Transverse colon (tissue), 4 donors: ENCODE measurements around the gene KRTAP4-4. TPM values are rescaled to one million over a fixed set of nuclear protein-coding genes. Genes with fewer than 3 reads are reported as not detected.
"Not testable (repeated sequence)": the region's sequence is repeated elsewhere in the genome, so short reads cannot be mapped to it uniquely, and the experiment has no call there.

ENCODE experiments used
- DNase-seq: peaks from one replicate; pipeline ENCODE4 v3.0.0-alpha.2; 2019
- H3K27ac ChIP-seq, 4 donors: fragments of 200-600 bp; sonication (generic); 2 replicates each; pipeline ENCODE4 v1.5.1; 2016 to 2018; ENCODE audit warnings: inconsistent platforms in 4 of 4
- H3K27me3 ChIP-seq: fragments of 200-600 bp; sonication (generic); 2 replicates; pipeline ENCODE4 v1.5.1; 2017; ENCODE audit warnings: inconsistent platforms
- H3K36me3 ChIP-seq, 4 donors: fragments of 200-600 bp; sonication (generic); 2 replicates each; pipeline ENCODE4 v1.5.1; 2017 to 2019; ENCODE audit warnings: inconsistent platforms in 4 of 4
- H3K4me1 ChIP-seq, 4 donors: fragments of 200-600 bp; sonication (generic); 2 replicates each; pipeline ENCODE4 v1.5.1; 2017 to 2020; ENCODE audit warnings: inconsistent platforms in 4 of 4
- H3K4me3 ChIP-seq, 4 donors: fragments of 200-600 bp; sonication (generic); 1 replicate in 1 of 4; 2 replicates in 3 of 4; pipeline versions ENCODE4 v1.5.1 to v1.6.1; 2017 to 2019; ENCODE audit warnings: inconsistent platforms in 4 of 4
- H3K9me3 ChIP-seq, 2 donors: fragments of 200-600 bp; sonication (generic); 2 replicates each; pipeline ENCODE4 v1.5.1; 2017 to 2019; ENCODE audit warnings: inconsistent platforms in 2 of 2
- CTCF ChIP-seq, 5 experiments: fragments of 200-600 bp in 3 of 5; fragments of 450-650 bp in 2 of 5; sonication (generic) in 3 of 5; IDR thresholded peaks; 1 replicate in 2 of 5; 2 replicates in 3 of 5; pipeline ENCODE4 v1.5.1; 2016 to 2017; ENCODE audit warnings: antibody characterized with exemption in 5 of 5, inconsistent platforms in 3 of 5, mild to moderate bottlenecking in 2 of 5, moderate library complexity in 1 of 5
- EP300 ChIP-seq: sonication (generic); formaldehyde crosslinking; IDR thresholded peaks from one replicate; pipeline ENCODE4 v1.6.1; 2017; ENCODE audit warnings: antibody characterized with exemption, low read depth
- POLR2A ChIP-seq: fragments of 450-650 bp; IDR thresholded peaks from one replicate; pipeline ENCODE4 v1.6.1; 2016; ENCODE audit warnings: antibody characterized with exemption, mild to moderate bottlenecking, moderate library complexity
- POLR2AphosphoS5 ChIP-seq, 3 donors: sonication (generic); formaldehyde crosslinking; IDR thresholded peaks; one replicate each; pipeline ENCODE4 v1.6.1; 2016; ENCODE audit warnings: antibody characterized with exemption in 3 of 3
- WGBS, 2 donors: methylation state at CpG; one replicate each; pipeline ENCODE4 v1.1.5; 2018; ENCODE audit warnings: low coverage in 1 of 2; 5-methylcytosine and 5-hydroxymethylcytosine counted together
- in situ Hi-C, 4 donors: fragments of 200-750 bp; cut with MboI; loops; one replicate each; pipeline versions ENCODE4 v1.15.0 to v1.15.1; 2017; ENCODE audit warnings: low sequenced_read_pairs in 3 of 4, low pct_ligation_motif_present in 1 of 4, low pct_unique_long_range_greater_than_20kb in 1 of 4
- intact Hi-C: fragments of 100-400 bp; cut with DNase I; formaldehyde crosslinking; loops from one replicate; pipeline ENCODE4 v1.15.1; 2023; ENCODE audit warnings: low total_unique reads
- total RNA-seq, 4 donors: library from RNA; depleted of rRNA; stranded (reverse); fragments of >200 nt; gene quantifications; one replicate each; pipeline ENCODE4 v1.1.0, GENCODE V29; 2016

The KRTAP4-4 gene
- total RNA-seq, 4 donors from 2014 or later, result not detected

GRCh38 chr17:41140360-41141131, 20.0 kb downstream of the KRTAP4-4 start, which contains the start of gene KRTAP4-6:
Gene KRTAP4-6 (minus strand): TSS chr17:41140544. CDS start chr17:41140487, 57 bp downstream.
- H3K4me1 ChIP-seq, result no peaks in the 10 kb centered on the region
- no peak within 1 kb of the TSS for H3K4me3 ChIP-seq
- H3K9me3 ChIP-seq, result peaks cover 10 to 15% of the 10 kb centered on the region in 2 donors
- no peak within 1 kb of the TSS for H3K27ac ChIP-seq
- H3K27me3 ChIP-seq, result peaks cover 7% of the 10 kb centered on the region
- in situ Hi-C loops (no loop called here), intact Hi-C loops (no loop called here)
- TF ChIP-seq POLR2A, result no peak
- no peak for TF ChIP-seq POLR2AphosphoS5 (IDR thresholded peaks at IDR 0.05)
- no peak for TF ChIP-seq EP300
- no peak for TF ChIP-seq CTCF (IDR thresholded peaks at IDR 0.05)
- no peaks in the 10 kb centered on the region for H3K36me3 ChIP-seq
- DNase-seq, result no peak
- 66 to 77% methylated on average over 3 to 6 of the region's 6 CpGs for WGBS, 2 donors

- intact Hi-C loops, in situ Hi-C loops, H3K4me3 ChIP-seq, H3K27ac ChIP-seq, DNase-seq, H3K36me3 ChIP-seq, H3K4me1 ChIP-seq, H3K27me3 ChIP-seq: not testable (repeated sequence)
- WGBS, 2 donors, result 87 to 95% methylated on average over 4 to 12 of the region's 12 CpGs
- H3K9me3 ChIP-seq, result peaks cover 10 to 15% of the 10 kb centered on the region in 2 donors
Measured at GRCh38 chr17:41139865-41140264, 20.7 kb downstream of the KRTAP4-4 start.

GRCh38 chr17:41133880-41134735, 26.4 kb downstream of the KRTAP4-4 start:
- Histone ChIP-seq H3K36me3 (no peaks in the 10 kb centered on the region), H3K27ac (no peak overlapping the region), H3K4me1 (no peaks in the 10 kb centered on the region), H3K4me3 (no peak overlapping the region), H3K27me3 (peaks cover 2% of the 10 kb centered on the region), H3K9me3 (no peaks in the 10 kb centered on the region)
- no peak for DNase-seq
- no peak for TF ChIP-seq POLR2A
- TF ChIP-seq POLR2AphosphoS5 (IDR thresholded peaks at IDR 0.05), result no peak
- no peak for TF ChIP-seq EP300
- no peak for TF ChIP-seq CTCF (IDR thresholded peaks at IDR 0.05)
- in situ Hi-C loops, result no loop called here
- intact Hi-C loops, result no loop called here
- 62 to 65% methylated on average over 2 of the region's 2 CpGs for WGBS, 2 donors

GRCh38 chr17:41131979-41132378, 28.6 kb downstream of the KRTAP4-4 start:
- Histone ChIP-seq H3K9me3 (no peaks in the 10 kb centered on the region), H3K4me1 (no peaks in the 10 kb centered on the region), H3K27me3 (peaks cover 5% of the 10 kb centered on the region), H3K36me3 (no peaks in the 10 kb centered on the region), H3K4me3 (no peak overlapping the region), H3K27ac (no peak overlapping the region)
- WGBS, 2 donors, result 0 to 78% methylated on average over 1 to 3 of the region's 3 CpGs
- no peak for DNase-seq
- TF ChIP-seq EP300 (no peak), POLR2AphosphoS5 (IDR thresholded peaks at IDR 0.05) (no peak)
- in situ Hi-C loops, result no loop called here
- intact Hi-C loops, result no loop called here

- Histone ChIP-seq H3K9me3 (no peaks in the 10 kb centered on the region), H3K4me1 (no peaks in the 10 kb centered on the region), H3K36me3 (no peaks in the 10 kb centered on the region), H3K27ac (no peak overlapping the region), H3K27me3 (peaks cover 12% of the 10 kb centered on the region), H3K4me3 (no peak overlapping the region)
- in situ Hi-C loops (no loop called here), intact Hi-C loops (no loop called here)
- WGBS, 2 donors, result 54 to 70% methylated on average over 1 of the region's 1 CpG
- TF ChIP-seq POLR2A (no peak), CTCF (IDR thresholded peaks at IDR 0.05) (no peak), EP300 (no peak), POLR2AphosphoS5 (IDR thresholded peaks at IDR 0.05) (no peak)
- no peak for DNase-seq
Measured at GRCh38 chr17:41127371-41127770, 33.2 kb downstream of the KRTAP4-4 start.
